ENCODE data around the gene MAPK8IP1.

DNA sequence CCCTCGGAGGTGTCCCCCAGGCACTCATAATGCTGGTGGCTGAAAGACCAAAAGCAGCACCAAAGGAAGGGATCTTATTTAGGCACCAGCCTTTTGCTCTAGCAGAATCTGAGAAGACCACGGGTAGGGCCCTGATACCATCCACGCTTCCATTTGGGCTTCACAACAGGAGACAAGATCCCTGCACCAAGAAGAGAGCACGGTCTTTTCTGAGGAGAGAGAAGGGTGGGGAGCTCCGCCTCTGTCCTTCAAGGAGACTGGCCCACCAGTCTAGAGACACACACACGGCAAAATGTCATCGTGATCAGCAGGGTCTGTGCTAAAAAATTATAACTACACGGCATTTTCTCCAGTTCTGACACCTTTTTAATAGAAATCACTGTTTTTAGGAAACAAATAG, 46.8 kb downstream of the MAPK8IP1 start:
- TF ChIP-seq POLR2A (IDR thresholded peaks at IDR 0.05; ENCODE audit: low read depth) (no peak), EP300 (IDR thresholded peaks at IDR 0.05) (no peak)

All from esophagus muscularis mucosa (tissue), 2 donors.